GM18498 (cell line): ENCODE results near the gene DLG4.

Source experiments
- ATAC-seq: cut with Tn5 transposase; IDR thresholded peaks from one replicate; pipeline ENCODE4 v1.9.1; 2021; ENCODE audit warnings: mild to moderate bottlenecking, moderate library complexity; ENCODE audit not compliant: unreplicated experiment

DLG4 gene

GRCh38 chr17:7219812-7220592, at the start of gene DLG4, which contains the start of gene ACADVL:
Gene DLG4 (minus strand): TSS chr17:7219836.
Gene ACADVL (plus strand): TSS chr17:7219938. CDS start chr17:7219985, 47 bp downstream.
- peak; percentile 53 for ATAC-seq

- ATAC-seq = no peak
These were observed 47.1 kb upstream of the DLG4 start for GRCh38 chr17:7266784-7267183.

- ATAC-seq = no peak
These were observed 44.1 kb upstream of the DLG4 start for GRCh38 chr17:7263801-7264078.

- no peak for ATAC-seq
These were observed 43.5 kb upstream of the DLG4 start for GRCh38 chr17:7262935-7263800.

GRCh38 chr17:7262192-7262934, 42.7 kb upstream of the DLG4 start, which contains the start of gene CLDN7:
Gene CLDN7 (minus strand): TSS chr17:7262478. CDS start chr17:7262043, 435 bp downstream.
- no peak for ATAC-seq

DNA sequence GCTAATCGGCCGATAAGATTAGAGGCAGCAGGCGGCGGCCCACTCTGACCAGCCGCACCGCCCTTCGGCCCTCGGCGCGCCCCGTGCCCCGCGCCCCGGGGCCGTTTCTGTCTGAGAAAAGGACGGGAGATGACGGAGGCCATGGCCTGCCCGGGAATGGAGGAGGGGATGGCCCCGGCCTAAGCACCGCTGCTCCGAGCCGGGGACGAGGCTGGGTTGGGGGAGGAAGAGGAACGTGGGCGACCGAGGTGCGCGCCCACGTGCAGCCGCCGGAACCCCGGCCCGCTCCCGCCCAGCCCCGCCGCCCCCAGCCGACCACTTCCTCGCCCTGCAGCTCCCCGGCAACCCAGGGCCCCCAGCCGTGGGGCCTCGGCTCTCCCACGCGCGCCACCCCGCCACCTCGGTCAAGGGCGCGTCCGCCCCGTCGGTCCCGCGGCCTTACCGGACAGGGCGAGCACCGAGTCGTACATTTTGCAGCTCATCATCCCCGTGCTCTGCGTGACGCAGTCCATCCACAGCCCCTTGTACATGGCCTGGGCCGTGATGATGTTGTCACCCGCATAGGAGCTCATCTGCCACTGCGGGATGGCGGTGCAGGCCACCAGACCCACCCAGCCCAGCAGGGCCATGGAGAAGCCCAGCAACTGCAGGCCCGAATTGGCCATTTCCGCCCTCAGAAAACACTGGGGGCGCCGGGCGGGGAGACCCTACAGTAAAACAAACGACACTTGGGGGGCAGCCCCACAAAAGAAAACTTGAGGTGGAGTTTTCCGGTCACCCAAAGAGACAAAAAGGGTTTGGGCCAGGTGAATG, 41.9 kb upstream of the DLG4 start:
- ATAC-seq = no peak

DNA sequence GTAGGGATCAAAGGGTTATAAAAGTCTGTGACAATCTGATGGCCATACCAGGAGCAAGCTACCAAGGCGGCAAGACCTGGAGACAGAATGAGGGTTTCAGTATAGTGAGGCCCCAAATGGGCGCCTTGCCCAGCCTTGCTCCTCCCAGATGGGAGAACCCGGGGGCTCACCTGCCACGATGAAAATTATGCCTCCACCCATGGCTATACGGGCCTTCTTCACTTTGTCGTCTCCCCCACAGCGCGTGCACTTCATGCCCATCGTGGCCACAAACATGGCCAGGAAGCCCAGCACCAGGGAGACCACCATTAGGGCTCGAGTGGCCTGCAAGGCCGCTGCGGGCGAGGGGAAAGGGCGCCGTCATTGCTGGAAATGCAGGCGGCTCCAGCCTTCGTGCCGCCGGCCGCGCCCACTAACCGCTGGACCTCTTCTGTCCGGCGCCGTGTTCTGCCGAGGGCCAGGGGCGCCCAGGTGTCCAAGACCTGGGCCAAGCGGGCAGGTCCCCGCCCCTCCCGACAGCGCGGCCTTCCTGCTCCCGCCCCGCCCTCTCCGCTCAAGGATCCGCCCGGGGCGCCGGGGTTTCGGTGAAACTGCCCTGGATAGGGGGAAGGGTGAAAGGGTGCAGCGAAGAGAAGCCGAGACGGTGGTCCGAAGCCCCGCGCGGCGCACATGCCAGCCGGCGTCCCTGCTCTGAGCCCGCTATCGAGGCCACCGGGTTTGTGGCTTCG, 41.2 kb upstream of the DLG4 start:
- ATAC-seq = no peak

GRCh38 chr17:7260151-7260550, 40.5 kb upstream of the DLG4 start:
- no peak for ATAC-seq

- no peak for ATAC-seq
These were observed 39.9 kb upstream of the DLG4 start for GRCh38 chr17:7259555-7259889.

GRCh38 chr17:7258731-7259554, 39.3 kb upstream of the DLG4 start:
- no peak for ATAC-seq

GRCh38 chr17:7256766-7257456, 37.3 kb upstream of the DLG4 start:
- no peak for ATAC-seq

DNA sequence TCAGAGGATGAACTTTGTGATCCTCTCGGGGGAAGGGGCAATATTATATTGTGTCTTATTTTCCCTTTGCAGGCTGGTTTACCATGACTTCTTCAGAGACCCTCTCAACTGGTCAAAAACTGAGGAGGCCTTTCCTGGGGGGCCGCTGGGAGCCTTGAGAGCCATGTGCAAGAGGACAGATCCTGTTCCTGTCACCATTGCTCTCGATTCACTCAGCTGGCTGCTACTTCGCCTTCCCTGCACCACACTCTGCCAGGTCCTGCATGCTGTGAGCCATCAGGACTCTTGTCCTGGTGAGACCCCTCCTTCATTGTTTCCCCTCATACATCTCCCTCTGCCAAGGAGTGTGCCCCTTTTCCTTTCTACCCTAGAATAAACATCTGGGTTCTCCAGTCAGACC, 34.9 kb upstream of the DLG4 start:
- ATAC-seq = no peak

GRCh38 chr17:7253082-7253481, 33.4 kb upstream of the DLG4 start:
- no peak for ATAC-seq

DNA sequence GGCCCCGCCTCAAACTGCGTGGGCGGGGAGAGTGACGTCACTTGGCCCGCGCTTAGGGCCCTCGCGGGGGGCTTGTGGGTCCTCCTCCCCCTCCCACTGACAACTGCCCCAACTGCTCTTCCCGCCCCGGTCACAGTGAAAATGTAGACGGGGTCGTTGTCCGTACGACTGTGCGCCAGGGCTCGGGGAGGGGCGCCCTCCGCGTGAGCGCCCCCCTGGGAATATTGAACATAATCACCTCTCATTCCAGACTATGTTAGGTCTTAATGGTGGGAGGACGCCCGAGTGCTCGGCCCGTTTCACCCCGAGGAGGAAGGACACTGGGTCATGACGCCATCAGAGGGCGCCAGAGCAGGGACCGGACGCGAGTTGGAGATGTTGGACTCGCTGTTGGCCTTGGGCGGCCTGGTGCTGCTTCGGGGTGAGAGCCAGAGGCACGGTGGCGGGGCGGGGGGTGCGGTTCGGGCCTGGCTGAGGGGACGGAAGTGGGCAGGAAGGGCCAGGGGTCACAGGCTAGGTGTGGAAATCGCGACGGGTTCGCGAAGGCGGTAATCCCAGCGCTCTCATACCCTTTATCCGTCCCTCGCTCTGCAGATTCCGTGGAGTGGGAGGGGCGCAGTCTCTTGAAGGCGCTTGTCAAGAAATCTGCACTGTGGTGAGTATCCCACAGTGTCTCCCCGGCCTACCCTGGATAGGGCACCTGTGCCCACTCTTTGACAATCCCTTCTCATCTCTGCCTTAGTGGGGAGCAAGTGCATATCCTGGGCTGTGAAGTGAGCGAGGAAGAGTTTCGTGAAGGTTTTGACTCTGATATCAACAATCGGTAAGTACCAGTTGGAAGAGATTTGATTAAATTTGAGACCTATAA, 32.8 kb upstream of the DLG4 start, which contains the start of gene ELP5:
Gene ELP5, plus strand, starts transcription at position 40 of the 868 bp plus-strand sequence. Its CDS starts 336 bp downstream, at position 376.
- ATAC-seq = peak; percentile 56

GRCh38 chr17:7251661-7252175, 32.1 kb upstream of the DLG4 start, which contains the start of gene CTDNEP1:
Gene CTDNEP1 (minus strand): TSS chr17:7251734. CDS start chr17:7251296, 438 bp downstream.
- ATAC-seq = peak; percentile 83

DNA sequence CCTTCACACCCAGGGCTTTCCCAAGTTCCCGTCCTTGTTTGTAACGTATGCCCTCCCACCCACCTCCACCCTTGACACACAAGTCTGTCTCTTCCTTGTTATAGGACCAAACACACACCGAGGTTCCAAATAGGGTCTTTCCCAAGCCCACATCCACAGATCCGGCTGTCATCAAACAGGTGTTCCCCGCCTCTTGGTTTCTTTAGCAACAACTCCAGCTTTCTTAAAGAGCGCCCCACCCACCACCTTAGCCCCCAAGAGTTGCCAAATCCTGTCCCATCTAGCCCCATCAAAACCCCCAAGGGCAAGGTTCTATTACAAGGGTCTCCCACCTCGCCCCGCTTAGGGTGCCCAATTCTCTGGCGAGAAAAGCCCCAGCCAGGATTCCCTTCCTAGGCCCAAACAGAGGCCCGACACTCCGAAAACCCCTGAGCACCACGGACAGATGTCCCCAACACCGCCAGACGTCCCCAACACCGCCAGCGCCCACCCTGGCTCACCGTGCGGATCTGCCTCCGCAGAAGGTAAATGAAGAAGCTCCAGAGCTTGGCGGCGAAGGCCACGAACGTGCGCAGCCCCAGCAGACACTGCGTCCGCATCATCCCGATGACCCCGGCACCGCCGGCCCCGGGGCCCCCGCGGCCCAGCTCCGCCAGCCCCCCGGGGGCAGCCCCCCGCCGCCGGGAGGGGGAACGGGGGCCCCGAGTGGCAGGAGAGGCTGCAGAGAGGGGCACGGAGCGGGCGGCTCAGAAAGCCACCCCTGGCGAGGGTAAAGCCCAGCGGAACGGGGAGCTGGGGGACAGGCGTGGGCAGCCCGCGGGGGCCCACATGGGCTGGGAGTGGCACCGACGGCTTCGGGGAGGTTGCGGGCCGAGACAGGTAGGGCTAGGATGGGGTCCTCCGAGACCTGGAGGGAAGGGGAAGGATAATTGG, 31.3 kb upstream of the DLG4 start:
- no peak for ATAC-seq
